ENCODE results near the gene TM9SF1.

The TM9SF1 gene

DNA sequence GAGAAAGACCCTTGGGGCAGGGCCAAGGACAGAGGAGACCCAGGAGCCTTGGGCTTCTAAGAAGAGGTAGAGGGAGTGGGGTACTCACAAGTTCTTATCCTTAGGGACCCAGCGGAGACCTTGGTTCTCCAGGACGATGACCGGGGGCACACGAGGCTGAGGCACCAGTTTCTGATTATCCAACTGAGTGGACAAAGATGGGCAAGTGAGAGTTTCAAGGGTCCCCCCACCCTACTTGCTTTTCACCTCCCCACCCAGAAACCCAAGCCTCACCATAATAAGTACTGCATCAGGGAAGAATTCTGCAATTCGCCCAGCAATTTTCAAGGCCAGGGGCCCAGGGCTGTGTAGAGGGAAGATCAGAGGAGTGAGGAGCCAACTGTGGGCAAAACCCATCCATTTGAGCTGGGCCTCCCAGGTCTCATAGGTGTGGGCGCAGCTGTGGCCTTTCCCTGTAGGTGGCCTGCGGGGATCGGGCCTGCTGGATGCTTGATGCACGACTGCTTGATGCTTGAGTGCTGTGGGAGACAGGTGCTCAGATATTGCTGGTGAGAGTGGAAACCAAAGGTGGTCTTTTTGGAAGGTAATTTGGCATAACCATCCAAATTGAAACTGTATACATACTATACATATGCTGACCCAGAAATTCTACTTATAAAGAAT, 55.8 kb downstream of the TM9SF1 start:
- FAIRE-seq (no peak), DNase-seq (ENCODE audit: extremely low spot score, insufficient read length, low read depth) (no peak)
